GM11168 (cell line): Measurements from ENCODE around the gene HINFP.
"Not testable (repeated sequence)": the region's sequence is repeated elsewhere in the genome, so short reads cannot be mapped to it uniquely, and the experiment has no call there.

ENCODE experiments used
- in situ Hi-C: fragments of 300-500 bp; cut with MboI; formaldehyde crosslinking; loops from one replicate; pipeline ENCODE4 v1.12.0; 2022; ENCODE audit warnings: low sequenced_read_pairs; ENCODE audit not compliant: unreplicated experiment

HINFP gene

GRCh38 chr11:119180729-119181676 is 59.6 kb downstream of the HINFP start:
- in situ Hi-C loops: no loop called here

- in situ Hi-C loops: no loop called here
Measured at GRCh38 chr11:119181677-119182412, 60.5 kb downstream of the HINFP start.

GRCh38 chr11:119184399-119184798 is 63.0 kb downstream of the HINFP start:
- in situ Hi-C loops: not testable (repeated sequence)
